ENCODE measurements around the gene CTU2.

DNA sequence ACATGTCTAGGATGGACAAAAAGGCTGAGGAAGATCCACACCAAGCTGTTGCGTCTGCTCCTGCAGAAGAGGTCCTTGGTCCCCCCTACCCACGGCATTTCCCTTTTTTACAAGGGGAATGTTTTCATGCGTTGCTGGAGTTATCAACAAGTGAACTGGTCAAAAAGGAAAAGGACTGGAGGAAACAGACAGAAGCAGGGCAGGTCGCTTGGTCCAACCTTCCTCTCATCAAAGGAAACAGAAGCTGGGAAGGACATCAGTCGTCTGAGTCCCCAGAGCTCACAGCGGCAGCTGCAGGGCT, 52.6 kb downstream of the CTU2 start:
- TF ChIP-seq, protein P1, sequence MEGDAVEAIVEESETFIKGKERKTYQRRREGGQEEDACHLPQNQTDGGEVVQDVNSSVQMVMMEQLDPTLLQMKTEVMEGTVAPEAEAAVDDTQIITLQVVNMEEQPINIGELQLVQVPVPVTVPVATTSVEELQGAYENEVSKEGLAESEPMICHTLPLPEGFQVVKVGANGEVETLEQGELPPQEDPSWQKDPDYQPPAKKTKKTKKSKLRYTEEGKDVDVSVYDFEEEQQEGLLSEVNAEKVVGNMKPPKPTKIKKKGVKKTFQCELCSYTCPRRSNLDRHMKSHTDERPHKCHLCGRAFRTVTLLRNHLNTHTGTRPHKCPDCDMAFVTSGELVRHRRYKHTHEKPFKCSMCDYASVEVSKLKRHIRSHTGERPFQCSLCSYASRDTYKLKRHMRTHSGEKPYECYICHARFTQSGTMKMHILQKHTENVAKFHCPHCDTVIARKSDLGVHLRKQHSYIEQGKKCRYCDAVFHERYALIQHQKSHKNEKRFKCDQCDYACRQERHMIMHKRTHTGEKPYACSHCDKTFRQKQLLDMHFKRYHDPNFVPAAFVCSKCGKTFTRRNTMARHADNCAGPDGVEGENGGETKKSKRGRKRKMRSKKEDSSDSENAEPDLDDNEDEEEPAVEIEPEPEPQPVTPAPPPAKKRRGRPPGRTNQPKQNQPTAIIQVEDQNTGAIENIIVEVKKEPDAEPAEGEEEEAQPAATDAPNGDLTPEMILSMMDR (IDR thresholded peaks at IDR 0.05) = no peak
- TF ChIP-seq POLR2A (IDR thresholded peaks at IDR 0.05) = no peak
